ENCODE results near the gene FHOD3.

FHOD3 gene

DNA sequence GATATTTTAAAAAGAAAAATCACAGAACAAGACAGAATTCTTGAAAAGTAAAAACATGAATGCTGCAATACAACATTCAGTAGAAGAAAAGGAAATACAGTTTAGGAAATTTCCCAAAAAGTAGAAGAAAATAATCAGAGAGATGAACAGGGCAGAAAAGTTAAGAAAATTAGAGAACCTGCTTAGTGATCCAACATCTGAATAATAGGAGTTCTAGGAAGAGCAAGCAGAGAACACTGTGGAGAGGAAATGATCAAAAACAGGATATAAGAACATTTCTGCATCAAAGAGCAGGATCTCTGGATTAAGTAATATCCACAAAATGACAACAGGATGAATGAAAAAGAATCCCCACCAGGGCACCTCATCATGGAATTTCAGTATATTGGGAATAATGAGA, 8.8 kb upstream of the FHOD3 start:
- in situ Hi-C loops (cut with MboI; ENCODE audit: low pct_unique_long_range_greater_than_20kb, low sequenced_read_pairs): loop anchor here (25.0 kb wide), 1 partner anchor 526 kb away; no protein-coding TSS in a partner anchor
- no peak for DNase-seq

DNA sequence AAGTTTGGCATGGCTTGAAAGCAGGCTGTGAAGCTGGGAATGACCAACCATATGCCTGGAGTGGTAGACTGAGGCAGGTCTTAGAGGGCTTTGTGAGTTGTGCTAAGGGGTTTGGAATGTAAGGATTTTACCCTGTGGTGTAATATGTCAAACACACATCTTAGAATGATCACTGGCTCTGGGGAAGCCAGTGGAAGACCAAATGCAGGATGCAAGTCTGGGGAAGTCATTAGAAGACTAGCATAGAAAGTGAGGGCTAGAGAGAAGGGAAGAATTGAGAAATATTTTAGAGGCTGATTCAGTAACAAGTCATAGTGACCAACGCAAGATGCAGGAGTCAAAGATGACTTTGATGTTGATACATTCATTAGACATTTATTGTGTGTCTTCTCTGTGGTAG, 3.5 kb upstream of the FHOD3 start:
- DNase-seq: no peak
- in situ Hi-C loops (cut with MboI; ENCODE audit: low pct_unique_long_range_greater_than_20kb, low sequenced_read_pairs): loop anchor here (25.0 kb wide), 1 partner anchor 532 kb away; no protein-coding TSS in a partner anchor

GRCh38 chr18:36295214-36295613, 2.3 kb upstream of the FHOD3 start:
- in situ Hi-C loops (cut with MboI; ENCODE audit: low pct_unique_long_range_greater_than_20kb, low sequenced_read_pairs): loop anchor here (25.0 kb wide), 1 partner anchor 533 kb away; no protein-coding TSS in a partner anchor
- DNase-seq: no peak

DNA sequence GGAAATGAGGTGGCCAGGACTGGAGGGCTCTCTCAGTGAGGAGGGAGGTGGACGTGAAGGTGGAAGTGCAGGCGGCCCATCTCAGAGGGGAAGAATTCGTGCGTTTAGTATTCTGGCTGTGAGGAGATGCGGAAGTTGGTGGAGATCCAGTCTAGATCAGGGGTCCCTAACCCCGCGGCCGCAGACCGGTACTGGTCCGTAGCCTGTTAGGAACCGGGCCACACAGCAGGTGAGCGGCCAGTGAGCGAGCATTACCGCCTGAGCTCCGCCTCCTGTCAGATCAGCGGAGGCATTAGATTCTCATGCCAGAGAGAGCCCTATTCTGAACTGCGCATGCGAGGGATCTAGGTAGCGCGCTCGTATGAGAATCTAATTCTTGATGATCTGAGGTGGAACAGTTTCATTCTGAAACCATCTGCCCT, 1.6 kb upstream of the FHOD3 start:
- DNase-seq: no peak
- in situ Hi-C loops (cut with MboI; ENCODE audit: low pct_unique_long_range_greater_than_20kb, low sequenced_read_pairs): loop anchor here (25.0 kb wide), 1 partner anchor 534 kb away; no protein-coding TSS in a partner anchor

GRCh38 chr18:36296650-36297416, 680 bp upstream of the FHOD3 start:
- in situ Hi-C loops (cut with MboI; ENCODE audit: low pct_unique_long_range_greater_than_20kb, low sequenced_read_pairs): loop anchor here (25.0 kb wide), 1 partner anchor 535 kb away; no protein-coding TSS in a partner anchor
- peak; percentile 74 for DNase-seq

GRCh38 chr18:36298126-36298741, 721 bp downstream of the FHOD3 start:
- DNase-seq: no peak
- in situ Hi-C loops (cut with MboI; ENCODE audit: low pct_unique_long_range_greater_than_20kb, low sequenced_read_pairs): loop anchor here (25.0 kb wide), 1 partner anchor 536 kb away; no protein-coding TSS in a partner anchor

DNA sequence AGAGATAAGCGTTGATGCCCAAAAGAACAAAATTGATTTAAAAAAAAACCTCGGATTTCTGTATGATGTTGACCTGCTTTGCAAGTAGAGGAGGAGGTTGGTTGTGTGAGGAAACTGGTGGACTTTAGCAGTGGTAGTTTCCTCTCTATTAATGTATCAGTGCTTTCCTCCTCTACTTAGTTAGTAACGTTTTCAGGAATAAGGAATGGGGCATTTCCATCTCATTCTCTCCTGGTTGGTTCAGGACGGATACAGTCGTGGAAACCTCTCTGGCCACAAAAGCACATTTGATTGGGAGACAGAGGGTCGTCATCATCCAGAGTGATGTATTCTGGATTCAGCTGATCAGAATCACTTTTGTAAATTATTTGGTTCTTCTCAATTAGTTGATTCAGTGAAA, 1.5 kb downstream of the FHOD3 start:
- in situ Hi-C loops (cut with MboI; ENCODE audit: low pct_unique_long_range_greater_than_20kb, low sequenced_read_pairs): loop anchor here (25.0 kb wide), 1 partner anchor 537 kb away; no protein-coding TSS in a partner anchor

GRCh38 chr18:36300211-36300610, 2.7 kb downstream of the FHOD3 start:
- in situ Hi-C loops (cut with MboI; ENCODE audit: low pct_unique_long_range_greater_than_20kb, low sequenced_read_pairs): no loop called here
- DNase-seq: no peak

More for the DNA sequence above, 1.5 kb downstream of the FHOD3 start:
- no peak for DNase-seq

DNA sequence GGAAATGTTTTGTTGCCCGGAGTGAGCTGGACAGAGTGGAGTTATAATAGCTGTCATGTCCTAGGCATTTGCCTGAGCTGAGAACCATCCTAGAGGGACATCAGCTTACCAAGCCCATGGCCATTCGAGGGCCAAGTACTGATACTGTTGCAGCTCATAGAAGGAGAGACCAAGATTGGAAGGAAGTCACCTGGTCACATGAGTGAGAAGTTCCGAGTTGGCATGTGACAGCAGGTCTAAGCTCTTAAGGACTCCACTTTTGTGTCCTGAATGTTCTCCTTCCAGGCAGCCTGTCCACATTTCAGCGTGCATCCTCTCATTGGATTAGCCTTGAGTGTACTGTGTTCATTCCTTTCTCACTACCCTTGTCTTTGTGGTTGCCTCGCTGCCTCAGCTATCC, 4.4 kb downstream of the FHOD3 start:
- no peak for DNase-seq
- in situ Hi-C loops (cut with MboI; ENCODE audit: low pct_unique_long_range_greater_than_20kb, low sequenced_read_pairs): no loop called here

DNA sequence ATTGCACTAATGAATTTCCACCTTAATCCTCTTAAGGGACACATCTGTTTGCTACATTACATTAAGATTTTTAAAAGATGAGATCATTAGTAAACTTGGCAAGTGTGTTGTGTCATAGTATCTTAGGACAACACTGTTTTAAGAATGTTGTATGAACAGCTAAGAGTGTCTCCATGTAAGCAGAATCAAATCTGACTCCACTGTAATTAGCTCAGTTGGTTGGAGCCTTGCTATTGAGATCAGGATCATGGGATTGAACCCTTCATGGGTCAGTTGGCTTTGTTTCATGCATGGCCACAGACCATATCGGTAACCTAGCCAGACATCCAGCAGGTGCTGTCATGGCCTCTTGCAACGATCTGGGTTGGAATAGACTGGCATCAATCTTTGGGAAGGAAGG, 5.2 kb downstream of the FHOD3 start:
- in situ Hi-C loops (cut with MboI; ENCODE audit: low pct_unique_long_range_greater_than_20kb, low sequenced_read_pairs): no loop called here
- DNase-seq: no peak

- in situ Hi-C loops (cut with MboI; ENCODE audit: low pct_unique_long_range_greater_than_20kb, low sequenced_read_pairs): no loop called here
- no peak for DNase-seq
These were observed 5.8 kb downstream of the FHOD3 start for GRCh38 chr18:36303211-36303844.

DNA sequence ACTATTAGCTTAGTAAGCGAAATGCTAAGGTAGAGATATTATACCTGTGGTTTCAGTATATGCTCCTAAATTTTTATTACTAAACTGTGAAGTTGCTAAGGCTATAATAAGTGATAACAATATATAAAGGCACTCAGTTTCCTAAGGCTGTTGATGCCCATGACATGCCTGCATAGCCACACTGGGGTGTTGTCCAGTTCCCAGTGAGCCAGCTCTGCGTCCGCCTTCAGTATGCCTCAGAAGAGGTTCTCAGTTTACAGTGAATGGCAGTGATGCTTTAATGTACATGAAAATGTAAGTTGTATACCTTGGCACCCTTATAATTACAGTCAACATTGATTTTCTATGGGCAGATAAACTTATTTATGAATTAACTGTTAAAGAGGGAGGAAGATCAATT, 7.2 kb downstream of the FHOD3 start:
- in situ Hi-C loops (cut with MboI; ENCODE audit: low pct_unique_long_range_greater_than_20kb, low sequenced_read_pairs): no loop called here
- no peak for DNase-seq

DNA sequence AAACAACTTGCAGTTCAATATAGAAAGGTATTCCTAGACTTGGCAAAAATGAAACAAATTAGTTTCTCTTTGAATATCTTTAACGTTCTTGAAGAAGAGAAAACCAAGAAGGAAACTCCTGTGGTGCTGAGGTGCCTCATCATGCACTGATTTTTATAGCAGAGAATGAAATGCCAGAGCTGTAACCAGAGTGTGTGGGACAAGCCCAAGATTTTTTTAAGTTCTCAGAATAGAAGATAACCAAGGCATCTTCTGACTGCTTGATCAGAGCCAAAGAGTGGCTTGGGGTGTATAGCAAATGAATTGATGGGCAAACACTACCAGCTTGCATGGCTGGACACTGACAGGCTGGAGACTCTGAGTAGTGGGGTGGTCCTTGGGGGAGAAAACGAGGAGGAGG, 7.9 kb downstream of the FHOD3 start:
- in situ Hi-C loops (cut with MboI; ENCODE audit: low pct_unique_long_range_greater_than_20kb, low sequenced_read_pairs): no loop called here

DNA sequence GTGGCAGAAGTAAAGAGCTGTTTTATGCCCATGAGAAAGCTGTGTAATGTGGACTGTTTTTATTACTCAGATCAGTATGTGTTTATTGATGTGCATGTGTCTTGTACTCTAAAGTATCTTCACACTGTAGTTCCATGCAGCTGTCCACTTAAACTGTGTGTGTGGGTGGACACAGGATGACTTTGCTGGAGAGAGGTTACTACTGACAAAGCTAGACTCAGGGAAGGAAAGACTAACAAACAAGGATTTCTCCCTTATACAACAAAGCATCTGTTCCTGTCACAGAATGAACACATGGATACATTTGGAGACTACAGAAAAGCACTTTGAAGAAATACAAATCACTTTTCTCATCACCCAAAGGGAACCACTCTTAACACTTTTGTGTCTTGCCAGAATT, 10.0 kb downstream of the FHOD3 start:
- DNase-seq: no peak
- in situ Hi-C loops (cut with MboI; ENCODE audit: low pct_unique_long_range_greater_than_20kb, low sequenced_read_pairs): no loop called here

More for the DNA sequence above, 7.9 kb downstream of the FHOD3 start:
- no peak for DNase-seq

DNA sequence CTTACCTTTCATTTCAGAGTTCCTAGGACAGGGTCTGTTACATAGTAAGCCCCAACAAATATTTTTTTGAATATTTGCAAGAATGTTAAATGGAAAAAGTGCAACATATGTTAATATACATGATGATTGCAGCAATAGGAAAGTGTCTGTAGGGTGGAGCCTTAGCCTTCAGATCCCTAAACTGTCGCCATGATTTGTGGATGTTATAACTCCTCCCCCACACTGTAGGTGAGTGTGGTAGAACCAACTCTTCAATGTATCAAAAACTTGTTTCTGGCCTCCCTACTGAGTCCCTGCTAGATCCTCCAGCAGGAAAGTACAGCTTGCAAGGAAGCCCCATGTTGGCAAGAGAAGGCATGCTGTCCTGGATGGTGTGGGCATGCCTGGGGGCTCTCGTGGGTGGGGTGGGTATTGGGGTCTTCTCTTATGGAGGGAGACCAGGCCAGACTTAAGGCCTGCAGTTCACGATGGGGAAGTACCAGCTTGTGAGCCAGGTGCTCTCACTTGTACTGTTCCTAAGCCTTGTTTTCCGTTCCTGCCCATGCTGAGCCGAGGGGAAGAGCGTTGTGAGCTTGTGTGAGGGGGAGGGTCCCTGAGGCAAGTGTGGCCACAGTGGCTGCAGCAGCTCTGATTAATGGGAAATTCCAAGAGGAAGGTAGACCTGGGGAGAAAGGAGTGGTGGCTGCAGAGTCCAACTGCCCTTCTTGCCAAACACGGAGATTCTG, 11.4 kb downstream of the FHOD3 start:
- no peak for DNase-seq
- in situ Hi-C loops (cut with MboI; ENCODE audit: low pct_unique_long_range_greater_than_20kb, low sequenced_read_pairs): no loop called here

DNA sequence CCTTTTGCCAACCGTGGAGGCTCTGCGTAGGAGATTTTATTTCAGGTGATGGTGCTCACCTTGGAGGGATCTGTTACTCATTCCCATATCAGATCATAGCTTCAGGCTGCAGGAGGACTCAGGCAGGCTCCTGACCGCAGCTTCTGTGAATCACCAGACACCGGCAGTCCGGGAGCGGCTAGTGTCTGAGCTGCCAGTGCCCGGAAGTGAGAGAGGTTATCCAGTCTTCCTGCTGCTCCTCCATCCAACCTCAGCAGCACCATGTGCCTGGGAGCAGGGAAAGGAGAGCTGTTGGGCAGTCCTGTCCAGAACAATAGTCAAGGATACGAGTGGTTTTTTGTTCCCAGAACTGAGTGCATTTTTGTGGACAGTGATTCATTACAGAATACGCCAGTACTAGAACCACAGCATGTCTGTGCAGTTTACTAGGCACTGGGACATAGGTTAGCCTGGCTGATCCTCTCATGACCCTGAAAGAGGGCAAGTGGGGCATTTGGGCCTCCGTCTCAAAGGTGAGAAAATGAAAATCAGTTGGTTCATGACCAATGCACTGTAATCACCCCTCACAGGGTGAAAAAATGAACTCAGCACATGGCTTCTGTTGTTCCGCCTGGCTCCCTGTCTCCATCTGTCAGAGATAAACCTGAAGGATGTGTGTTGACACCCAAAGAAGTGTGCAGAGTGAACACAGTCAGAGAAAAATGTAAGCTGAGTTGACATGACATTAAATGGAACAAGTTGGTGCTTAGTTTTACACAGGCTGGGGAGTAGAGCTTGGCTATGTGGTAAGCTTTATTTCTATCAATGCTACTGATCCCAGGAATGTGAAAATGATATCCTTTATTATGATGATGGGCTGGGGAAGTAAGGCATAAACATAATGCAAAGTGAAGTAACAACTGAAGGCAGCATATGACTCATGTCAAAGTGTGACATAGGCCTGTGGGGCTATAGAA, 12.2 kb downstream of the FHOD3 start:
- in situ Hi-C loops (cut with MboI; ENCODE audit: low pct_unique_long_range_greater_than_20kb, low sequenced_read_pairs): no loop called here
- DNase-seq: no peak

- in situ Hi-C loops (cut with MboI; ENCODE audit: low pct_unique_long_range_greater_than_20kb, low sequenced_read_pairs): no loop called here
- no peak for DNase-seq
These were observed 13.6 kb downstream of the FHOD3 start for GRCh38 chr18:36311026-36311570.

- in situ Hi-C loops (cut with MboI; ENCODE audit: low pct_unique_long_range_greater_than_20kb, low sequenced_read_pairs): no loop called here
- no peak for DNase-seq
These were observed 15.4 kb downstream of the FHOD3 start for GRCh38 chr18:36312806-36313395.

Data from KBM-7 (cell line).